Cardiac fibroblast (primary cell): ENCODE results near the gene KCTD5.
"Not testable (repeated sequence)": the region's sequence is repeated elsewhere in the genome, so short reads cannot be mapped to it uniquely, and the experiment has no call there.

Experiments
- DNase-seq, 2 donors: peaks; one replicate each; pipeline versions ENCODE4 v3.0.0 to v3.0.0-alpha.2; 2010; ENCODE audit warnings: low read depth in 2 of 2
- H3K4me3 ChIP-seq, 2 donors: replicated peaks in 1 of 2; 1 replicate in 1 of 2; 2 replicates in 1 of 2; pipeline ENCODE4 v1.5.1; 2011; ENCODE audit warnings: low read depth in 2 of 2, low read length in 2 of 2, mild to moderate bottlenecking in 2 of 2, moderate library complexity in 1 of 2
- TF ChIP-seq, protein P1 (sequence below): IDR thresholded peaks from one replicate; pipeline ENCODE4 v1.5.1; 2011; ENCODE audit warnings: low read depth, mild to moderate bottlenecking, low read length, inconsistent platforms

KCTD5 gene

GRCh38 chr16:2692251-2692947, 10.1 kb downstream of the KCTD5 start:
- TF ChIP-seq, protein P1, sequence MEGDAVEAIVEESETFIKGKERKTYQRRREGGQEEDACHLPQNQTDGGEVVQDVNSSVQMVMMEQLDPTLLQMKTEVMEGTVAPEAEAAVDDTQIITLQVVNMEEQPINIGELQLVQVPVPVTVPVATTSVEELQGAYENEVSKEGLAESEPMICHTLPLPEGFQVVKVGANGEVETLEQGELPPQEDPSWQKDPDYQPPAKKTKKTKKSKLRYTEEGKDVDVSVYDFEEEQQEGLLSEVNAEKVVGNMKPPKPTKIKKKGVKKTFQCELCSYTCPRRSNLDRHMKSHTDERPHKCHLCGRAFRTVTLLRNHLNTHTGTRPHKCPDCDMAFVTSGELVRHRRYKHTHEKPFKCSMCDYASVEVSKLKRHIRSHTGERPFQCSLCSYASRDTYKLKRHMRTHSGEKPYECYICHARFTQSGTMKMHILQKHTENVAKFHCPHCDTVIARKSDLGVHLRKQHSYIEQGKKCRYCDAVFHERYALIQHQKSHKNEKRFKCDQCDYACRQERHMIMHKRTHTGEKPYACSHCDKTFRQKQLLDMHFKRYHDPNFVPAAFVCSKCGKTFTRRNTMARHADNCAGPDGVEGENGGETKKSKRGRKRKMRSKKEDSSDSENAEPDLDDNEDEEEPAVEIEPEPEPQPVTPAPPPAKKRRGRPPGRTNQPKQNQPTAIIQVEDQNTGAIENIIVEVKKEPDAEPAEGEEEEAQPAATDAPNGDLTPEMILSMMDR = no peak
- no peak for DNase-seq
- no peak overlapping the region for H3K4me3 ChIP-seq

DNA sequence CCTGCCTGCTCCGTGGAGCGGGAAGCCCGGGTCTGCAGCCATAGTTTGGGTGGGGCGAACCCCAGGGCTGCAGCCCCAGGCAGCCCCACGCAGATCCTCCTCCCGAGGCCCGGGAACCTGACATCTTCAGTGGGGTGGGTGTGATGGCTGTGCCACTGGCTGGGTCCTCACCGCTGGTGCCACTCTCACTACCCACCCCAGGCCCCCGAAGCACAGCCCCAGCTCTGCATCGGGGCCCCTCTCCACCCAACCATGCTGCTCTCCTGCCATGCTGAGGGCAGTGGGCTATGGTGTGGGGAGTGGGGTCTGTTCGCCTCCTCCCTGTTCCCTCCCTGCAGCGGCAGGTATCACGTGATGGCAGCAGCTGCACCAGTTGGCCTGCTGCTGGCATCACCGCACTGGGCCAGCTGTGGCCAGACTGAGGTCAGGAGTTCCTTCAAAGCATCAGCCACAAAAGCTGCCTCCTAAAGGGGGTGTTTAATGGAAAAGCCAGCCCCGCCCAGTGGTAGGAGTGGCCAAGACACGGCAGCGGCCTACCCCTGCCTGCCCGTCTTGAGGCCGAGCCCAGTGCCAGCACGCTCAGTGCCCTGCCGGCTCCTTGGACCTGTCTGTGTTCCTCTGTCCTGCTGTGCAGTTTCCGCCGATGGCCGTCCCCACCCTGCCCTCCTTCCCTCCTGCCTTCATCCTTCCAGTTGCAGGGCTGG, 10.8 kb downstream of the KCTD5 start:
- TF ChIP-seq, protein P1 = no peak
- DNase-seq = no peak
- no peak overlapping the region for H3K4me3 ChIP-seq

GRCh38 chr16:2696601-2697250, 14.4 kb downstream of the KCTD5 start:
- not testable (repeated sequence) for DNase-seq

GRCh38 chr16:2697401-2697948, 15.2 kb downstream of the KCTD5 start:
- TF ChIP-seq, protein P1 = no peak
- DNase-seq = no peak
- H3K4me3 ChIP-seq = no peak overlapping the region

More at GRCh38 chr16:2696601-2697250, 14.4 kb downstream of the KCTD5 start:
- H3K4me3 ChIP-seq = not testable (repeated sequence)

GRCh38 chr16:2698103-2698870, 16.0 kb downstream of the KCTD5 start:
- H3K4me3 ChIP-seq = no peak overlapping the region
- TF ChIP-seq, protein P1 = no peak
- no peak for DNase-seq

DNA sequence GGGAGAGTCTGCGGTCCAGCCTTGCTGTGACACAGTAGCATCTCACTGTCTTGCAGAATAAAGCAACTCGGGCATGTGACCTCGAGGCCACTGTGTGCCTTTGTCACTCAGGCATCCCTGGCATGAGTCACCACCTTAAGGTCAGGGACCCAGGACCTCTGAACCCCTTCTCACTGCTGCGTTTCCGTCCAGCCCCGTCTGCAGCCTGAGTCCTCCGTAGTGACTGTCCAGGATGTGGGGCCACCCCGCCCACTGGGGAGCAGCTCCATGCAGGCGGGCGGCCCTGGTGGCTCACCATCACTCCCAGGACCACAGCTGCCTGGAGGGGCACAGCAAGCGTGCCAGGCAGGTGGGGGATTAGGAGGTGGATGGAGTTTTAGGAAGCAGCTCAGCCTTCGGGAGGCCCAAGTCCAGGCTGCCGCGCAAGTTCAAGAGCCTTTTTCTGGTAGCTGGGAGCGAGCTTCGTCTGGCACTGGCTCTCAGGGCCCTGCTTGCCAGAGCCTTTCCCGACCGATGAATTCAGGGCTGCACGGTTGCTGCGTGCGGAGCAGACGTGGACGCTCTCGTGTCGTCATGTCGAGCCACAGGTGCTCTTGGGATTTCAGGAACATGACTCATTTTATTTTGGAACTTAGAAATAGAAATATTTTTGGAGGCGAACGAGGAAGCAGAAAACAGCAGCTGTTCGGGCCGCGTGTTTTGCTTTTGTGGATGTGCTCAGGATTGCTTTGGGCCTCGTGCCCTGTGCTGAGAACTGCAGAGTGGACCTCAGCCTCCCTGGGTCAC, 16.8 kb downstream of the KCTD5 start:
- TF ChIP-seq, protein P1 = no peak
- DNase-seq = no peak
- no peak overlapping the region for H3K4me3 ChIP-seq
